HCT116 (cell line): ENCODE data around the gene IZUMO4. TPM values are rescaled to one million over a fixed set of nuclear protein-coding genes. Genes with fewer than 3 reads are reported as not detected.

Experiments
- ATAC-seq: fragments of 200-7000 bp; cut with Tn5 transposase; 2 replicates; pipeline ENCODE4 v1.9.1; 2020; ENCODE audit warnings: mild to moderate bottlenecking, moderate library complexity
- BruUV-seq: library from RNA; stranded (reverse); fragments of 400-500 nt; replicated peaks from 2 replicates; lab custom pipeline; 2021; lab: Mats Ljungman, UMichigan
- CTCF ChIA-PET: fragments of 300-600 bp; sonication (Branson Sonifier 250); formaldehyde crosslinking; loops from one replicate; lab custom pipeline; 2021; ENCODE audit warnings: antibody characterized with exemption; lab: Charles Lee
- POLR2A ChIA-PET: fragments of 300-600, 350-600 bp; sonication (Branson Sonifier 250); formaldehyde crosslinking; loops from one replicate; lab custom pipeline; 2021; ENCODE audit warnings: antibody characterized with exemption; lab: Charles Lee
- RAD21 ChIA-PET, 2 experiments: fragments of 300-600 bp; sonication (Branson Sonifier 250); formaldehyde crosslinking; loops; one replicate each; lab custom pipeline; 2023; ENCODE audit warnings: low total read pairs in 2 of 2; ENCODE audit not compliant: uncharacterized antibody in 2 of 2, unreplicated experiment in 2 of 2, low non-redundant PET in 1 of 2; lab: Charles Lee
- DNase-seq: peaks from one replicate; pipeline ENCODE4 v3.0.0-alpha.2; 2010; ENCODE audit warnings: low read depth, low spot score
- H2AFZ ChIP-seq: fragments of 200-600 bp; shearing (Covaris generic), sonication (generic); 2 replicates; pipeline ENCODE4 v1.6.1; 2017; ENCODE audit warnings: low read depth, mixed run types, mixed read lengths, antibody characterized with exemption, low read length; ENCODE audit not compliant: poor library complexity, severe bottlenecking
- H3K27ac ChIP-seq: 2 replicates; pipeline ENCODE4 v1.5.1; 2012; ENCODE audit warnings: low read depth, low read length
- H3K27me3 ChIP-seq: fragments of 200-600 bp; sonication (generic); 2 replicates; pipeline ENCODE4 v1.6.1; 2016; ENCODE audit warnings: mixed run types, low read length, mixed read lengths; ENCODE audit not compliant: insufficient read depth
- H3K36me3 ChIP-seq, 2 experiments: fragments of 200-500 bp in 1 of 2; fragments of 200-600 bp in 1 of 2; sonication (Bioruptor generic) in 1 of 2; sonication (generic) in 1 of 2; 2 replicates each; pipeline versions ENCODE4 v1.5.1 to v1.6.1; 2014 to 2016; ENCODE audit warnings: low read length in 2 of 2, inconsistent platforms in 1 of 2, mixed read lengths in 1 of 2, mixed run types in 1 of 2; ENCODE audit not compliant: insufficient read depth in 2 of 2, control insufficient read depth in 1 of 2
- H3K4me1 ChIP-seq, 2 experiments: fragments of 200-600 bp in 1 of 2; sonication (generic) in 1 of 2; 2 replicates each; pipeline versions ENCODE4 v1.5.1 to v1.6.1; 2012 to 2017; ENCODE audit warnings: low read length in 2 of 2, inconsistent platforms in 1 of 2, mild to moderate bottlenecking in 1 of 2, mixed read lengths in 1 of 2, mixed run types in 1 of 2, moderate library complexity in 1 of 2; ENCODE audit not compliant: insufficient read depth in 2 of 2, control insufficient read depth in 1 of 2
- H3K4me2 ChIP-seq: fragments of 200-600 bp; sonication (generic); 2 replicates; pipeline ENCODE4 v1.6.1; 2017; ENCODE audit warnings: mixed run types, low read length, mixed read lengths
- H3K4me3 ChIP-seq, 2 experiments: fragments of 200-600 bp in 1 of 2; sonication (generic) in 1 of 2; replicated peaks in 1 of 2; 2 replicates each; pipeline ENCODE4 v1.5.1; 2011 to 2016; ENCODE audit warnings: low read length in 2 of 2, control low read depth in 1 of 2, low read depth in 1 of 2, mild to moderate bottlenecking in 1 of 2, mixed read lengths in 1 of 2, mixed run types in 1 of 2
- H3K79me2 ChIP-seq: fragments of 200-600 bp; sonication (generic); 2 replicates; pipeline ENCODE4 v1.6.1; 2017; ENCODE audit warnings: mild to moderate bottlenecking, mixed run types, low read length, moderate library complexity, mixed read lengths; ENCODE audit not compliant: insufficient read depth
- H3K9ac ChIP-seq: fragments of 200-600 bp; sonication (generic); 2 replicates; pipeline ENCODE4 v1.6.1; 2016; ENCODE audit warnings: low read length, mixed read lengths
- H3K9me2 ChIP-seq: fragments of 200-600 bp; sonication (generic), shearing (Covaris generic); 2 replicates; pipeline ENCODE4 v1.6.1; 2017; ENCODE audit warnings: mixed run types, mild to moderate bottlenecking, moderate library complexity; ENCODE audit not compliant: insufficient read depth
- H3K9me3 ChIP-seq, 2 experiments: fragments of 200-500 bp in 1 of 2; fragments of 200-600 bp in 1 of 2; sonication (Bioruptor generic) in 1 of 2; sonication (generic) in 1 of 2; 2 replicates each; pipeline ENCODE4 v1.6.1; 2014 to 2017; ENCODE audit warnings: low read length in 2 of 2, mixed read lengths in 2 of 2, inconsistent platforms in 1 of 2, low read depth in 1 of 2, mild to moderate bottlenecking in 1 of 2, mixed run types in 1 of 2, moderate library complexity in 1 of 2; ENCODE audit not compliant: control insufficient read depth in 1 of 2, insufficient read depth in 1 of 2
- H4K20me1 ChIP-seq: fragments of 200-600 bp; sonication (generic), shearing (Covaris generic); 2 replicates; pipeline ENCODE4 v1.6.1; 2017; ENCODE audit warnings: mixed run types, mild to moderate bottlenecking, moderate library complexity; ENCODE audit not compliant: insufficient read depth
- CBX3 ChIP-seq: IDR thresholded peaks from 2 replicates; pipeline ENCODE4 v1.6.1; 2012; ENCODE audit warnings: low read depth
- CEBPB ChIP-seq: IDR thresholded peaks from 2 replicates; pipeline ENCODE4 v1.6.1; 2012; ENCODE audit warnings: low read depth
- EGR1 ChIP-seq: IDR thresholded peaks from 2 replicates; pipeline ENCODE4 v1.6.1; 2012; ENCODE audit warnings: low read depth
- ELF1 ChIP-seq: IDR thresholded peaks from 2 replicates; pipeline ENCODE4 v1.6.1; 2012; ENCODE audit warnings: low read depth, borderline replicate concordance
- EZH2 ChIP-seq: fragments of 200-600 bp; sonication (generic); IDR thresholded peaks from 2 replicates; pipeline ENCODE4 v1.6.1; 2017; ENCODE audit warnings: antibody characterized with exemption, mixed run types
- JUND ChIP-seq: IDR thresholded peaks from 2 replicates; pipeline ENCODE4 v1.6.1; 2012
- SRF ChIP-seq: IDR thresholded peaks from 2 replicates; pipeline ENCODE4 v1.6.1; 2012; ENCODE audit warnings: low read depth
- TCF7L2 ChIP-seq: IDR thresholded peaks from 2 replicates; pipeline ENCODE4 v1.7.0; 2011; ENCODE audit warnings: borderline replicate concordance, inconsistent platforms; ENCODE audit not compliant: insufficient read depth, insufficient read length; ENCODE audit errors: extremely low read depth
- ZBTB33 ChIP-seq: IDR thresholded peaks from 2 replicates; pipeline ENCODE4 v1.6.1; 2011; ENCODE audit warnings: mild to moderate bottlenecking, low read length, moderate library complexity; ENCODE audit not compliant: insufficient replicate concordance; ENCODE audit errors: extremely low read depth
- ZNF274 ChIP-seq: fragments of 200-500 bp; sonication (Bioruptor generic); IDR thresholded peaks from 2 replicates; pipeline ENCODE4 v1.6.1; 2014; ENCODE audit warnings: mild to moderate bottlenecking, low read depth, low read length, inconsistent platforms
- intact Hi-C: fragments of 100-400 bp; cut with micrococcal nuclease; formaldehyde crosslinking; loops from 2 replicates; pipeline ENCODE4 v1.10.0; 2022
- total RNA-seq: library from RNA; stranded (reverse); gene quantifications from one replicate; pipeline ENCODE4 v1.2.1, GENCODE V29; 2021; ENCODE audit not compliant: unreplicated experiment

Gene IZUMO4
- total RNA-seq, 1 experiment from 2014 or later: 6.1 TPM

GRCh38 chr19:2119921-2120785 is 23.4 kb downstream of the IZUMO4 start:
- Histone ChIP-seq H2AFZ (no peak overlapping the region), H3K4me3 (no peak overlapping the region), H3K4me1 (no peaks in the 10 kb centered on the region), H3K9me2 (no peaks in the 10 kb centered on the region), H3K27me3 (no peaks in the 10 kb centered on the region), H3K4me2 (no peak overlapping the region), H3K9me3 (no peaks in the 10 kb centered on the region), H3K27ac (no peak overlapping the region), H3K79me2 (peaks cover 4% of the 10 kb centered on the region; the same call in 1 of the 2 replicates), H3K9ac (no peak overlapping the region), H4K20me1 (no peaks in the 10 kb centered on the region), H3K36me3 (peaks cover 32 to 54% of the 10 kb centered on the region in 2 experiments; a peak in 3 of 4 replicates)
- no peak for DNase-seq
- CTCF ChIA-PET: no interaction called here
- no peak for TF ChIP-seq JUND
- TF ChIP-seq ZNF274: no peak
- no peak for TF ChIP-seq TCF7L2
- TF ChIP-seq ELF1: no peak
- TF ChIP-seq ZBTB33: no peak
- no peak for TF ChIP-seq CBX3
- no peak for TF ChIP-seq EZH2
- no peak for TF ChIP-seq EGR1
- TF ChIP-seq CEBPB: no peak
- TF ChIP-seq SRF: no peak
- POLR2A ChIA-PET: no interaction called here
- BruUV-seq: no TSS peak
- no peak for ATAC-seq
- RAD21 ChIA-PET: no interaction called here
- intact Hi-C loops: no loop called here
